OCI-LY3 (cell line): ENCODE measurements around the gene CALD1.

Source experiments
- H2AFZ ChIP-seq: fragments of 200-600, 300-600 bp; shearing (Covaris generic); 2 replicates; pipeline ENCODE4 v1.6.0; 2014; ENCODE audit warnings: antibody characterized with exemption, low read depth, low read length
- H3K27ac ChIP-seq: fragments of 200-600, 300-600 bp; sonication (generic); 2 replicates; pipeline ENCODE4 v1.5.1; 2014; ENCODE audit warnings: mild to moderate bottlenecking, low read length, moderate library complexity, mixed read lengths
- H3K27me3 ChIP-seq: fragments of 200-600, 300-600 bp; sonication (generic); 2 replicates; pipeline ENCODE4 v1.6.1; 2014; ENCODE audit warnings: low read depth, low read length, mixed read lengths
- H3K36me3 ChIP-seq: fragments of 200-600, 300-600 bp; sonication (generic); replicated peaks from 2 replicates; pipeline ENCODE3; 2014; ENCODE audit warnings: low read depth, low read length, mixed read lengths
- H3K4me1 ChIP-seq: fragments of 300-600, 200-600 bp; sonication (generic); 2 replicates; pipeline ENCODE4 v1.6.1; 2014; ENCODE audit warnings: low read length, mixed read lengths
- H3K4me2 ChIP-seq: fragments of 200-600, 300-600 bp; sonication (generic); 2 replicates; pipeline ENCODE4 v1.6.1; 2014; ENCODE audit warnings: low read length, mixed read lengths
- H3K4me3 ChIP-seq: fragments of 300-600, 200-600 bp; sonication (generic); 2 replicates; pipeline ENCODE4 v1.5.1; 2014; ENCODE audit warnings: antibody characterized with exemption, mild to moderate bottlenecking, low read length, moderate library complexity
- H3K79me2 ChIP-seq: fragments of 300-600, 200-600 bp; shearing (Covaris generic); 2 replicates; pipeline ENCODE4 v1.6.1; 2014; ENCODE audit warnings: mild to moderate bottlenecking, low read length, mixed read lengths
- H3K9ac ChIP-seq: fragments of 300-600, 200-600 bp; shearing (Covaris generic); 2 replicates; pipeline ENCODE4 v1.6.0; 2014; ENCODE audit warnings: mild to moderate bottlenecking, low read length, moderate library complexity
- H3K9me3 ChIP-seq: fragments of 200-600, 300-600 bp; shearing (Covaris generic); 2 replicates; pipeline ENCODE4 v1.6.1; 2014; ENCODE audit warnings: low read length, mixed read lengths; ENCODE audit not compliant: insufficient read depth
- H4K20me1 ChIP-seq: fragments of 200-600, 300-600 bp; sonication (generic); 2 replicates; pipeline ENCODE4 v1.6.1; 2016; ENCODE audit warnings: low read length, mixed read lengths; ENCODE audit not compliant: insufficient read depth
- EZH2phosphoT487 ChIP-seq: fragments of 200-600 bp; shearing (Covaris generic); IDR thresholded peaks from 2 replicates; pipeline ENCODE4 v1.6.1; 2018; ENCODE audit warnings: antibody characterized with exemption, mixed run types, low read depth
- TF ChIP-seq, protein P1 (sequence below): fragments of 200-600, 300-600 bp; sonication (generic); IDR thresholded peaks from 2 replicates; pipeline ENCODE4 v1.5.1; 2014; ENCODE audit warnings: antibody characterized with exemption, low read length, low read depth

Gene CALD1

DNA sequence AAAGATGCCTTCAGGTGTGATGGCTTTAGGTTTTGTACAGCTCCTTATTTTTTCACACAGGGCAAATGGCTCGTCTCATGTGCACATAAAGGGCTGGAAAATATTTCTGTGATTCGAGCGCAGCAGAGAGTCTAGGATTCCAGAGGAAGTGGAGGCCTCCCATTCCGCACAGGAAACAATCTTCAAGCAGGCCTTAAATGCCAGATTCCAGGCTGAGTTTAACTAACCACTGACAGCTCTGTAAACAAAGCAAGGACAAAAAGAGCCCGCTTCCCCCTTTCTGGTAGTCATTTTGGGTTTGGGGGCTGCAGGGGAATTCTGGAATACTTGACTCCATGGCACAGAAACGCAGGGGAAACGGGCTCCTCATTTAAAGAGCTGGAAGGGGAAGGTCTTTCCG lies 87.2 kb downstream of the CALD1 start:
- Histone ChIP-seq H3K27ac (no peak overlapping the region), H3K36me3 (no peaks in the 10 kb centered on the region), H2AFZ (no peak overlapping the region), H3K9ac (no peak overlapping the region), H3K4me1 (no peaks in the 10 kb centered on the region), H4K20me1 (no peaks in the 10 kb centered on the region), H3K9me3 (no peaks in the 10 kb centered on the region), H3K4me3 (no peak overlapping the region), H3K79me2 (no peaks in the 10 kb centered on the region), H3K27me3 (peaks cover 23% of the 10 kb centered on the region; the same call in 1 of the 2 replicates), H3K4me2 (no peak overlapping the region)
- no peak for TF ChIP-seq EZH2phosphoT487
- TF ChIP-seq, protein P1, sequence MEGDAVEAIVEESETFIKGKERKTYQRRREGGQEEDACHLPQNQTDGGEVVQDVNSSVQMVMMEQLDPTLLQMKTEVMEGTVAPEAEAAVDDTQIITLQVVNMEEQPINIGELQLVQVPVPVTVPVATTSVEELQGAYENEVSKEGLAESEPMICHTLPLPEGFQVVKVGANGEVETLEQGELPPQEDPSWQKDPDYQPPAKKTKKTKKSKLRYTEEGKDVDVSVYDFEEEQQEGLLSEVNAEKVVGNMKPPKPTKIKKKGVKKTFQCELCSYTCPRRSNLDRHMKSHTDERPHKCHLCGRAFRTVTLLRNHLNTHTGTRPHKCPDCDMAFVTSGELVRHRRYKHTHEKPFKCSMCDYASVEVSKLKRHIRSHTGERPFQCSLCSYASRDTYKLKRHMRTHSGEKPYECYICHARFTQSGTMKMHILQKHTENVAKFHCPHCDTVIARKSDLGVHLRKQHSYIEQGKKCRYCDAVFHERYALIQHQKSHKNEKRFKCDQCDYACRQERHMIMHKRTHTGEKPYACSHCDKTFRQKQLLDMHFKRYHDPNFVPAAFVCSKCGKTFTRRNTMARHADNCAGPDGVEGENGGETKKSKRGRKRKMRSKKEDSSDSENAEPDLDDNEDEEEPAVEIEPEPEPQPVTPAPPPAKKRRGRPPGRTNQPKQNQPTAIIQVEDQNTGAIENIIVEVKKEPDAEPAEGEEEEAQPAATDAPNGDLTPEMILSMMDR: no peak

DNA sequence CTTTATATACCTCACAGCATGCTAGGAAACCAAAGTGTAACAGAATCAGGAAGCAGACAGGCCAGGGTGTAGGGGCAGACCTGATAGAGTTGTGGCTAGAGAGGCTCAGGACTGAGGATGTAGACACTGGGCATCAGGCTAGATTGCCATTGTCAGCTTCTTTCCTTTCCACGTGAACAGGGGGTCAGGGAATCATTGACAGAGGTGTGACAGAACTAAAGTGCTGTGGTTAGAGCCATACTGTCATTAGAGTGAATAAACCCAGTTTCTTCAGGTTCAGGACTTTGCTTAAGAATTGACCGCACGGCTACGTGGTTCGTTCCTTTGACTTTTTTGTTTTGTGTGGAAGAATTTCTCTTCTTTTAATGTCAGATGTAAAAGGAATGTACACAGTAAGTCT lies 90.7 kb downstream of the CALD1 start:
- Histone ChIP-seq H3K4me3 (no peak overlapping the region), H2AFZ (no peak overlapping the region), H3K27ac (no peak overlapping the region), H3K4me2 (no peak overlapping the region), H3K27me3 (peaks cover 13% of the 10 kb centered on the region; the same call in 1 of the 2 replicates), H4K20me1 (no peaks in the 10 kb centered on the region), H3K9me3 (no peaks in the 10 kb centered on the region), H3K9ac (no peak overlapping the region), H3K4me1 (no peaks in the 10 kb centered on the region), H3K36me3 (no peaks in the 10 kb centered on the region), H3K79me2 (no peaks in the 10 kb centered on the region)
- TF ChIP-seq, protein P1: no peak

DNA sequence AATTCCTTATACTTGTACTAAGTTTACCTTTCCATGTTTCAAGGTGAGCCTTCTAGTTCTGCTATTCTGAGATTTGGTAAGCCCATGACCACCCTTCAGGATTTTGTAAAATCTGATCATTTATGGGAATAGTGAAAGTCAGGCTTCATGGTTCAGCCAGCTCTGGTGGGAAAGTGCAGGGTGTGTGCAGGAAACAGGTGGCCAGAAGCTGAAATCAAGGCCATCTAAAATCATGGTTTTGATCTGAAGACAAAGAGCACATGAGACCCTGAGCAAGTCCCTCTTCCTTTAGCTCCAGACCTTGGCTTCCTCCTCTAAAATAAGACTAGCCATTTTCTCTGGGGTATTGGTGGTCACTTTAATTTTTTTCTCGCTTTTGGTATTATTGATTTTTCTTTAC lies 91.3 kb downstream of the CALD1 start:
- H3K36me3 ChIP-seq: no peaks in the 10 kb centered on the region
- H3K79me2 ChIP-seq: no peaks in the 10 kb centered on the region
- H3K27ac ChIP-seq: no peak overlapping the region
- H3K9ac ChIP-seq: no peak overlapping the region
- no peaks in the 10 kb centered on the region for H4K20me1 ChIP-seq
- no peak for TF ChIP-seq EZH2phosphoT487
- TF ChIP-seq, protein P1: no peak
- H3K4me1 ChIP-seq: no peaks in the 10 kb centered on the region
- no peaks in the 10 kb centered on the region for H3K9me3 ChIP-seq
- peaks cover 10% of the 10 kb centered on the region; the same call in 1 of the 2 replicates for H3K27me3 ChIP-seq
- H3K4me3 ChIP-seq: no peak overlapping the region
- H2AFZ ChIP-seq: no peak overlapping the region
- H3K4me2 ChIP-seq: no peak overlapping the region

DNA sequence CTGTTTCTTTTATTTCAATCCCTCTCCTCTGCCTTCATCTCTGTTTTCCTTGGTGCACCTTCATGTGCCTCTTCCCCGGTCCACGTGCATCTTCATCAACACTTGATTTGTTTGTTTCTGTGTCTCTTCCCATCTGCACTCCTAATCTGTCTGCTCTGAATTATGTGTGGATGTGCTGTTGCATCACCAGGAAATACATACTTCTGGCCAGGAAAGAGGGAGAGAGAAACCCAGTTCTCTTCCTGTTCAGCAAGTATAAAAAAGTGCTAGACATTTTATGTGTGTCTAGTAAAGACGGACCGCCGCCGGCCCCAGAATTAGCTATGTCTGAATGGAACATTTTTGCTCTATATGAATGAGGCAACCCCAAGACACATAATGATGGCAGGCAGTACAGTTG lies 93.8 kb downstream of the CALD1 start:
- Histone ChIP-seq H4K20me1 (no peaks in the 10 kb centered on the region), H3K79me2 (no peaks in the 10 kb centered on the region), H3K4me3 (no peak overlapping the region), H3K4me2 (no peak overlapping the region), H3K9me3 (no peaks in the 10 kb centered on the region), H3K36me3 (no peaks in the 10 kb centered on the region), H3K4me1 (no peaks in the 10 kb centered on the region), H3K27me3 (peaks cover 21% of the 10 kb centered on the region), H3K9ac (no peak overlapping the region), H3K27ac (no peak overlapping the region), H2AFZ (no peak overlapping the region)
- TF ChIP-seq, protein P1: no peak
- TF ChIP-seq EZH2phosphoT487: no peak
